HL-60/S4 treated with retinoic acid at 250 ng/mL for 4 days and 3 days (cell line): ENCODE results near the gene FOXC1.

Source experiments
- in situ Hi-C: fragments of 300-500 bp; cut with MboI; formaldehyde crosslinking; loops from 2 replicates; pipeline ENCODE4 v1.7.0; 2022; ENCODE audit warnings: low sequenced_read_pairs

FOXC1 gene

GRCh38 chr6:1581120-1581991 is 28.4 kb upstream of the FOXC1 start:
- in situ Hi-C loops = loop anchor here (25.0 kb wide), 1 partner anchor 1356 kb away; no protein-coding TSS in a partner anchor

- in situ Hi-C loops = loop anchor here (25.0 kb wide), 1 partner anchor 1353 kb away; no protein-coding TSS in a partner anchor
These were observed 25.6 kb upstream of the FOXC1 start for GRCh38 chr6:1584146-1584545.

GRCh38 chr6:1584996-1585668 is 24.6 kb upstream of the FOXC1 start:
- in situ Hi-C loops = loop anchor here (25.0 kb wide), 1 partner anchor 1352 kb away; no protein-coding TSS in a partner anchor

- in situ Hi-C loops = loop anchor here (25.0 kb wide), 1 partner anchor 1352 kb away; no protein-coding TSS in a partner anchor
These were observed 24.1 kb upstream of the FOXC1 start for GRCh38 chr6:1585669-1586049.

- in situ Hi-C loops = loop anchor here (25.0 kb wide), 1 partner anchor 1351 kb away; no protein-coding TSS in a partner anchor
These were observed 23.5 kb upstream of the FOXC1 start for GRCh38 chr6:1586256-1586655.

GRCh38 chr6:1586861-1587450 is 22.8 kb upstream of the FOXC1 start:
- in situ Hi-C loops = loop anchor here (25.0 kb wide), 1 partner anchor 1350 kb away; no protein-coding TSS in a partner anchor

GRCh38 chr6:1587546-1587945 is 22.2 kb upstream of the FOXC1 start:
- in situ Hi-C loops = loop anchor here (25.0 kb wide), 1 partner anchor 1350 kb away; no protein-coding TSS in a partner anchor

- in situ Hi-C loops = loop anchor here (25.0 kb wide), 1 partner anchor 1349 kb away; no protein-coding TSS in a partner anchor
These were observed 21.7 kb upstream of the FOXC1 start for GRCh38 chr6:1587977-1588376.

GRCh38 chr6:1589208-1589607 is 20.5 kb upstream of the FOXC1 start:
- in situ Hi-C loops = loop anchor here (25.0 kb wide), 1 partner anchor 1348 kb away; no protein-coding TSS in a partner anchor

- in situ Hi-C loops = loop anchor here (10.0 to 25.0 kb wide), 2 partner anchors 1044 to 1347 kb away; no protein-coding TSS in a partner anchor
These were observed 19.1 kb upstream of the FOXC1 start for GRCh38 chr6:1590580-1590979.

- in situ Hi-C loops = loop anchor here (10.0 to 25.0 kb wide), 2 partner anchors 1044 to 1346 kb away; no protein-coding TSS in a partner anchor
These were observed 18.5 kb upstream of the FOXC1 start for GRCh38 chr6:1591243-1591642.

- in situ Hi-C loops = loop anchor here (10.0 to 25.0 kb wide), 2 partner anchors 1043 to 1345 kb away; no protein-coding TSS in a partner anchor
These were observed 17.8 kb upstream of the FOXC1 start for GRCh38 chr6:1591926-1592325.

GRCh38 chr6:1592852-1593251 is 16.9 kb upstream of the FOXC1 start:
- in situ Hi-C loops = loop anchor here (10.0 to 25.0 kb wide), 2 partner anchors 1042 to 1344 kb away; no protein-coding TSS in a partner anchor

GRCh38 chr6:1593286-1593957 is 16.3 kb upstream of the FOXC1 start:
- in situ Hi-C loops = loop anchor here (10.0 to 25.0 kb wide), 2 partner anchors 1041 to 1344 kb away; no protein-coding TSS in a partner anchor

- in situ Hi-C loops = loop anchor here (10.0 to 25.0 kb wide), 2 partner anchors 1041 to 1343 kb away; no protein-coding TSS in a partner anchor
These were observed 15.8 kb upstream of the FOXC1 start for GRCh38 chr6:1593958-1594314.

- in situ Hi-C loops = loop anchor here (10.0 to 25.0 kb wide), 2 partner anchors 1040 to 1343 kb away; no protein-coding TSS in a partner anchor
These were observed 15.1 kb upstream of the FOXC1 start for GRCh38 chr6:1594445-1595200.

- in situ Hi-C loops = loop anchor here (10.0 to 25.0 kb wide), 2 partner anchors 1039 to 1342 kb away; no protein-coding TSS in a partner anchor
These were observed 14.2 kb upstream of the FOXC1 start for GRCh38 chr6:1595271-1596087.
